ENCODE results near the gene CDK5RAP1.

The CDK5RAP1 gene

DNA sequence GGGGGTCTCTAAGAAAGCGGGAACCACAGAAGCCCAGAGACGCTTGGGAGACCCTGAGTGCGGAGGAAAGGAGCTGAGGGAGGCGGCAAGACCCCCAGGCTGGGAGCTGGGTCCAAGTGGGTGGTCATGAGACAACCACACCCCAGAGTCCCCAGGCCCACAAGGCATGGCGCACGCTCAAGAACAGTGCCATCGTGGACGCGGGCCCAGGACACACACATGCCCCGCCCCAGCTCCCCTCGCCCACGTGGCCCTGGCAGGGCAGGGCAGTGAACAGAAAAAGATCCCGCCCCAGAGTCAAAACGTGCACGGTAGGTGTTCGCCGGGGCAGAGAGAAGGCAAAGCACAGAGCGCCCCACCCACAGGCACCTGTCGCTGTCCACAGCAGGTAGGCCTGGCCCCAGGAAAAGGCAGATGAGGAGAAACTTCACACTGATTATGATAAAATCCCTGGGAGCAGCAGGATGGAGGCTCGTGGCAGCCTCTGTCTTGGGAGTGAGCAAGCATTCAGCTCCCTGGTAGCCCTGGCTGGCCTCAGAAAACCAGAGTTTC lies 68.3 kb downstream of the CDK5RAP1 start:
- DNase-seq = no peak

- no peak for DNase-seq
Measured at GRCh38 chr20:33328157-33329137, 72.9 kb downstream of the CDK5RAP1 start.

- no peak for DNase-seq
Measured at GRCh38 chr20:33325350-33325749, 76.0 kb downstream of the CDK5RAP1 start.

- no peak for DNase-seq
Measured at GRCh38 chr20:33323236-33323635, 78.1 kb downstream of the CDK5RAP1 start.

DNA sequence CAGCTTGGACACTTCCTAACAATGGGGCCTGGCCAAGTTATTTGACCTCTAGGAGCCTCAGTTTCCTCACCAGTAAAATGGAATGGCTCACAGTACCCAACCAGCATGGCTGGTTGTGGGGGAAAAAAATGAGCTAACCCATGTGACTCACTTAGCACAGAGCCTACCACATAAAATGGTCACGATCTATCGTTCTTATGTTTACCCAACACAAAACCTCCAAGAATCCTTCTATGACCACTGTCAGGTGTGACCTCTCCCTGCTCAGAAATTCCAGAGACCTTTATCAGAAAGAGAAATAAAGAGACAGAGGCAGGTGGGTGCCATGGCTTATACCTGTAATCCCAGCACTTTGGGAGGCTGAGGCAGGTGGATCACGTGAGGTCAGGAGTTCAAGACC lies 78.9 kb downstream of the CDK5RAP1 start:
- DNase-seq = no peak

DNA sequence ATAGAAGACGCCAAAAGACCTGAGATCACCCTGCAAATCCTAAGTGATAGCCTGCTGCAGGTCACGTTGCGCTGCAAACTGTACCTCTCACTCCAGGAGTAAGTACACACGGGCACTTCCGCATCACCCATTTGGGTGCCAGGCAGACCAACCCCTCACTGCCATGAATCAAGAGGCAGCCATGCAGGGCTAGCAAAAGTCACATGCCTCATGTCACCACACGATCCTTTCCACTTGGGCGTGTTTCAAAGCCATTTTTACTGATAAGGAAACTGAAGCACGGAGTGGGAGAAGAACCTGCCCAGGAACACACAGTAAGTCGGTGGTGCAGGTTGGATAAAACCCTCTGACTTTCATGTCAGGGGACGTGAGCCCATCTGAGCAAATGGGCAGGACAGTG lies 81.3 kb downstream of the CDK5RAP1 start:
- DNase-seq = no peak

DNA sequence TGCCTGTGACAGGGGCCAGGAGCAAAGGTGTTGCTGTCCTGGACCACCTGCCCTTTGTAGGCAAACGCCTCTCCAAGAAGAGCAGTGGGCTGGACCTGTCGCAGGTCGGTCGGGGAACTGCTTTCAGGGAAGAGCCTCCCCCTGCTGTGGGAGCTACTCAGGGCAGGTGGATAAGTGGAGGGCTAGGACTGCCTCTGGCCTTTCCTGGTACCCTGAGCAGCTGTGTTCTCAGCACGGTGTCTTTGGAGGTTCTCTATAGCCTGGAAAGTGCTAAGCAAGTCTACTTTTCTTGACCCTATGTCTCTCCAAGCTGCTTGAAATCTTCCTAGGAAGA lies 83.3 kb downstream of the CDK5RAP1 start:
- DNase-seq = no peak

DNA sequence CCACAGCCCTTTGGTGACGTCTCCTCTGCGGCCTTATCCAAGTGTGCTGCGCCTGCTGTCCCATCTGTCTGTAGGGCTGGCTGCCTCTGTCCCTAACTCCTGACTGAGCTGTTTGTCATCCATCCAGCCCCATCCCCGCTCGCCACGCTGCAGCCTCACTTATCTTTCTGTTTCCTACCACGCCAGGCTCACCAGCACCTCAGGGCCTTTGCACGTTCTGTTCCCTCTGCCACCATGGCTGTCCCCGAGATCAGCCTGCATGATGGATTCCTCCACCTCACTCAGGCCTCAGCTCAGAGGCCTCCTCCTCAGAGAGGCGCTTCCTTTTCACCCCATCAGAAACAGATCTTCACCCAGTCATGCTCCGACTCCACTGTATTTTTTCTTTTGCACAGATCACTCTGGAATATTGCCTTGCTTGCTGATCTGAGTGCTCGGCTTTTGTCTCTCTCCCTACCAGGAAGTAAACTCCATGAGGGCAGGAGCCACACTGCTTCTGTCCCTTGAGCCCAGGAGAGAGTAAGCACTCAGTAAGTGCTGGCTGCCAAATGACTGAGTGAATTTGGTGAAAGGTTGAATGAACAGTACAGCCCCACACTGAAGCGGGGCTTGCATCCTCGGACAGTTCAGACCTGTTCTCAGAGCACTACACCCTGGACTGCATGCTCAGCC lies 83.8 kb downstream of the CDK5RAP1 start:
- no peak for DNase-seq

DNA sequence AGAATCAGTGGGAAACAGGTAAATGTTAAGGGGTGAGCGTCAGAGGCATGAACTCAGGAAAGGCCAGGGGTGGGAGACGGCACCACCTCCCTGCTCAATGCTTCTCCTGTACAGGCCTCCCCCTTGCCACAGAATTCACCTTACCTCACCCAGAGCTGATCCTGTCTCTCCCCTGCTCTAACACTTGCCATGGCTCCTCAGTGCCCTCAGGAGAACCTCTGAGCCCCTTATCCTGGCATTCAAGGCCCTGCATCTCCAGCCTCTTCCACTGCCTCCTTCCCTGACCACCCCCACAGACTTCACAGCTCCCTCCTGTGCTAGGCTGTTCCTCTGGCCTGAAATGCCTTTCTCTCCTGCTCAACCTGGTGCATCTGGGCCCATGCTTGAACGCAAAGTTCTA lies 84.4 kb downstream of the CDK5RAP1 start:
- DNase-seq = no peak

DNA sequence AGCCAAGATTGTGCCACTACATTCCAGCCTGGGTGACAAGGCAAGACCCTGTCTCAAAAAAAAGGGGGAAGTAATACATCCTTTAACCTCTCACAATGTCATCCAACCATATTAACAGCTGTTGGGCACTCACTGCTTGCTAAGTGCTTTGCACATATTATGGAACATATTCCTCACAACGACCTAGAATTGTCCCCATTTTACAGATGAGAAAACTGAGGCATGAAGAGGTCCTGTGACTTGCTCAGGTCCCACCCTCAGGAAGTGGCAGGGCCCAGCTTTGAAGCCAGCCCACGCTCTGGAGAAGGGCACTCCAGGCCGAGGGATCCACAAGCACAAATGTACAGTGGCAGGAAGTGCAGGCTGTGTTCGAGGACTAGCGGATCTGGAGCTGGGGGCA lies 85.0 kb downstream of the CDK5RAP1 start:
- DNase-seq = no peak

DNA sequence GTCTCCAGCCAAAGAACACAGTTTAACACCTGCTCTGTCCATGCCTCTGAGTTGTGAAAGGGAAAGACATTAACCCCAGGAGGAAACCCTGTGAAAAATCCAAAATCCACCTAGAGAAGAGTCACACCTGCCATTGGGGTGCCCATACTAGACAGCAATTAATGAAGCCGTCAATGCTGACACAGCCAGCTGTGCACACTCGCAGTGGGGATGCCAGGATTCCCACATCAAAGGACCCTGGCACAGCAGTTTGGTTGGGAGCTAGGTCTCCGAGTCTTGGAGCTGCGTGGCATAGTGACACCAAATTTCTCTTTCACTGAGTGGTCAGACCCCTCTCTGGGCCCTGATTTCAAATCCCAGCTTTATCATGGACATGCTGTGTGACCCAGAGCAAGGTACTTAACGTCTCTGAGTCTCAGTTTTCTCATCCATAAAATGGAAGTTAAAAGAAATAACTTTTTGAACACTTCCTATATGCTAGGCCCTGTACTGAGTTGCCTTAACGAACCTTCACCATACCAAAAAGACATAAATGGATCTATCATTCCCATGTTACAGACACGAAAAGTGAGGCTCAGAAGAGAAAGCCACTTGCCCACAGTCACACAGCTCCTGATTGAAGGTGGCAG lies 87.5 kb downstream of the CDK5RAP1 start:
- DNase-seq = no peak

- DNase-seq = no peak
Measured at GRCh38 chr20:33312583-33312982, 88.7 kb downstream of the CDK5RAP1 start.

- DNase-seq = no peak
Measured at GRCh38 chr20:33311996-33312395, 89.3 kb downstream of the CDK5RAP1 start.

GRCh38 chr20:33311011-33311410 lies 90.3 kb downstream of the CDK5RAP1 start:
- DNase-seq = no peak

DNA sequence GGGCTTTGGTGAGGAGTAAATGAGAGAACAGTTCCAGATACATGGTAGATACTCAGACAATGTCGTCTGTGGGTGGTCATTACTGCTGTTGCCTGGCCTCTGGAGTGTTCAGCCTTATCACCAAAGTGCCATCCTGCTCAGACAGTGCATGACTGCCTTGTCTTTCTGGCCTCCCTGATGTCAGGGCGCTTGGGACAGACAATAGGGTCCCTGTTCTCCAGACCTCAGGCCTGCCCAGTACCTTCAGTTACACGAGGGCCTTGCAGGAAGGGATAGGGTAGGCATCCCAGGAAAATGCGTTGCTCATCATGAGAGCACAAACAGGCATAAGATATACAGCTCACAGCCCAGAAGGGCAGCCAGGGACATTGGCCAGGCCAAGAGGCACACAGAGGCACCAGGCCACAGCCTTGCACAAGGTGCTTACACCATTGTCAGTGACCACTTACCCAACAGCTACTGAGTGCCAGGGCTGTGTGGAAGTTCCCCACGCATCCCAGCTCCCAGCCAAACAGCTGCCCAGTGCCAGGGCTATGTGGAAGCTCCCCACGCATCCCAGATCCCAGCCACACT lies 90.9 kb downstream of the CDK5RAP1 start:
- no peak for DNase-seq

GRCh38 chr20:33309631-33310030 lies 91.7 kb downstream of the CDK5RAP1 start:
- DNase-seq = no peak

All from suppressor macrophage (primary cell).